ENCODE data around the gene STOML1. TPM values are rescaled to one million over a fixed set of nuclear protein-coding genes. Genes with fewer than 3 reads are reported as not detected.
A peak's percentile ranks its signal among the peaks of the same experiment; 100 is the strongest.

STOML1 gene
- polyA plus RNA-seq, 1 donor from 2014 or later, result 49.5 TPM

DNA sequence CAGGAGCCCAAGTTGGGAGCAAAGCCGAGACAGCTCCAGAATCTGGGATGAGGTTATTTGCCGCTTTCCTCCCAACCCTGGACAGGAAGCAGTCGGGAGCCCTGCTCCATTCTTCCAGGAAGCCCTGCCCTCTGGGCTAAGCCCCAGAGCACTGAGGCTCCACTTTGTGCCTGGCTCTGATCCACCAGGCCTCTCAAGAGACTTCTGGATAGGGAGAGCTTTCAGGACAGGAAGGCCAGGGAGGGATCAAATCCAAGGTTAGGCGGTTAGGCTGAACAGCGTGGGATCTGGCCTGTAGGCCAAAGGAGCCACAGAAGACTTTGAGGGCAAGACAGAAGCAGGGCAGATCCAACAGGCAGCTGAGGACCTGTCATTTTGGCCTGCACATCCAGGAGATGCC, 835 bp downstream of the STOML1 start:
- no peaks in the 10 kb centered on the region for H4K20me1 ChIP-seq (ENCODE audit: insufficient read depth)
- H2AFZ ChIP-seq (ENCODE audit: low read depth, low read length), result peak overlapping the region; percentile 80
- no peak overlapping the region for H3K27ac ChIP-seq (ENCODE audit: low read length)
- H3K4me3 ChIP-seq (ENCODE audit: low read length), result peak overlapping the region; percentile 99
- H3K36me3 ChIP-seq (ENCODE audit: insufficient read depth, low read length), result no peaks in the 10 kb centered on the region
- H3K27me3 ChIP-seq (ENCODE audit: insufficient read depth, low read depth, low read length), result no peaks in the 10 kb centered on the region
- H3K9me2 ChIP-seq (ENCODE audit: insufficient read depth, low read length), result no peaks in the 10 kb centered on the region
- H3F3A ChIP-seq (ENCODE audit: insufficient read depth, low read length, poor library complexity, severe bottlenecking), result no peaks in the 10 kb centered on the region
- TF ChIP-seq, protein P1, sequence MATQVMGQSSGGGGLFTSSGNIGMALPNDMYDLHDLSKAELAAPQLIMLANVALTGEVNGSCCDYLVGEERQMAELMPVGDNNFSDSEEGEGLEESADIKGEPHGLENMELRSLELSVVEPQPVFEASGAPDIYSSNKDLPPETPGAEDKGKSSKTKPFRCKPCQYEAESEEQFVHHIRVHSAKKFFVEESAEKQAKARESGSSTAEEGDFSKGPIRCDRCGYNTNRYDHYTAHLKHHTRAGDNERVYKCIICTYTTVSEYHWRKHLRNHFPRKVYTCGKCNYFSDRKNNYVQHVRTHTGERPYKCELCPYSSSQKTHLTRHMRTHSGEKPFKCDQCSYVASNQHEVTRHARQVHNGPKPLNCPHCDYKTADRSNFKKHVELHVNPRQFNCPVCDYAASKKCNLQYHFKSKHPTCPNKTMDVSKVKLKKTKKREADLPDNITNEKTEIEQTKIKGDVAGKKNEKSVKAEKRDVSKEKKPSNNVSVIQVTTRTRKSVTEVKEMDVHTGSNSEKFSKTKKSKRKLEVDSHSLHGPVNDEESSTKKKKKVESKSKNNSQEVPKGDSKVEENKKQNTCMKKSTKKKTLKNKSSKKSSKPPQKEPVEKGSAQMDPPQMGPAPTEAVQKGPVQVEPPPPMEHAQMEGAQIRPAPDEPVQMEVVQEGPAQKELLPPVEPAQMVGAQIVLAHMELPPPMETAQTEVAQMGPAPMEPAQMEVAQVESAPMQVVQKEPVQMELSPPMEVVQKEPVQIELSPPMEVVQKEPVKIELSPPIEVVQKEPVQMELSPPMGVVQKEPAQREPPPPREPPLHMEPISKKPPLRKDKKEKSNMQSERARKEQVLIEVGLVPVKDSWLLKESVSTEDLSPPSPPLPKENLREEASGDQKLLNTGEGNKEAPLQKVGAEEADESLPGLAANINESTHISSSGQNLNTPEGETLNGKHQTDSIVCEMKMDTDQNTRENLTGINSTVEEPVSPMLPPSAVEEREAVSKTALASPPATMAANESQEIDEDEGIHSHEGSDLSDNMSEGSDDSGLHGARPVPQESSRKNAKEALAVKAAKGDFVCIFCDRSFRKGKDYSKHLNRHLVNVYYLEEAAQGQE (IDR thresholded peaks at IDR 0.05; ENCODE audit: borderline replicate concordance), result no peak
- TF ChIP-seq SMC3 (conservative IDR thresholded peaks at IDR 0.05; ENCODE audit: poor library complexity), result no peak
- TF ChIP-seq TAF1 (IDR thresholded peaks at IDR 0.05; ENCODE audit: low read depth), result no peak
- TF ChIP-seq CTCF (IDR thresholded peaks at IDR 0.05; ENCODE audit: poor library complexity, severe bottlenecking), result no peak
- no peak for TF ChIP-seq EZH2 (IDR thresholded peaks at IDR 0.05; ENCODE audit: borderline replicate concordance, insufficient read depth, low read length, poor library complexity, severe bottlenecking)
- TF ChIP-seq RAD21 (conservative IDR thresholded peaks at IDR 0.05), result no peak
- peak overlapping the region; percentile 89 for H3K4me2 ChIP-seq (ENCODE audit: low read length)
- H3K9me3 ChIP-seq (ENCODE audit: low read length), result no peaks in the 10 kb centered on the region
- H3K9ac ChIP-seq (ENCODE audit: low read length), result peak overlapping the region; percentile 93
- H3K79me2 ChIP-seq (replicated peaks; ENCODE audit: insufficient read depth, low read length), result peaks cover 18% of the 10 kb centered on the region

DNA sequence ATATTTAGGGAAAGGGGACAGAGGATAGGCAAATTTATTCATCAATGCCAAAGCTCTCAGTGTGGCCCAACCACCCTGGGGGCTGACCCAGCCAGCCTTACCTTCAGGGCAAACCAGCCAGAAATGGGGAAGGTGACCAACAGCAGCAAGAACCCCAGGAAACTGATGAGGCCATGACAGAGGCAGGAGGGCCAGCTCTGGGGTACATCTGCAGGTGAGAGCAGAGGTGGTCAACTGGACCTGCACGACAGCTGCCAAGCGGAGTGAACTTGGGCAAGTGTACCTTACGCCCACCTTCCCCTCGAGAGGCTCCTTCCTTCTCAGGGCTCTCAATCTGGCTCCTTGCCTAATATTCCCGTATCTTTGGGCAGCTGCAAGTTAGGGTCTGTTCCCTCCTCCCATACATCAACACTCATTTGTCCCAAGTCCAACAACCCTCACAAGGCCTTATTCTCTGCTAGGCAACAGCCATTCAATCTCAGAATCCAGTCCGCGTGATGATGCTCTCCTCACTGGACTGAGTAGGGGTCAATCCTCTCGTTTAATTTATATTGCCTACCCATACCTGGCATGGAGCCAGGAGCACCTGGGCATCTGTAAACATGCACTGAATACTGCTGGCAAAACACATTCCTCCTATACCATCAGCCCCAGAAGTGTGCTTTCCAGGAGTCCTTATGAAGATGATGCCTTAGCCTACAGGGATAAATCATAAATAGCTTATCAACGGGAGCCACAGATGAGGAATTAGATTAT, 1.7 kb downstream of the STOML1 start:
- H3K4me3 ChIP-seq (ENCODE audit: low read length), result peak overlapping the region; percentile 99
- peak overlapping the region; percentile 89 for H3K4me2 ChIP-seq (ENCODE audit: low read length)
- TF ChIP-seq POLR2AphosphoS5 (IDR thresholded peaks at IDR 0.05) (no peak), SMC3 (conservative IDR thresholded peaks at IDR 0.05; ENCODE audit: poor library complexity) (no peak), MXI1 (conservative IDR thresholded peaks at IDR 0.05; ENCODE audit: poor library complexity, severe bottlenecking) (no peak), RAD21 (conservative IDR thresholded peaks at IDR 0.05) (no peak), EZH2 (IDR thresholded peaks at IDR 0.05; ENCODE audit: borderline replicate concordance, insufficient read depth, low read length, poor library complexity, severe bottlenecking) (no peak), TAF1 (IDR thresholded peaks at IDR 0.05; ENCODE audit: low read depth) (no peak), CTCF (IDR thresholded peaks at IDR 0.05; ENCODE audit: poor library complexity, severe bottlenecking) (no peak), EP300 (conservative IDR thresholded peaks at IDR 0.05; ENCODE audit: poor library complexity, severe bottlenecking) (no peak)
- TF ChIP-seq, protein P1 (IDR thresholded peaks at IDR 0.05; ENCODE audit: borderline replicate concordance), result no peak
- H3K9me2 ChIP-seq (ENCODE audit: insufficient read depth, low read length), result no peaks in the 10 kb centered on the region
- no peaks in the 10 kb centered on the region for H3K27me3 ChIP-seq (ENCODE audit: insufficient read depth, low read depth, low read length)
- no peaks in the 10 kb centered on the region for H3K36me3 ChIP-seq (ENCODE audit: insufficient read depth, low read length)
- H3K27ac ChIP-seq (ENCODE audit: low read length), result no peak overlapping the region
- H4K20me1 ChIP-seq (ENCODE audit: insufficient read depth), result no peaks in the 10 kb centered on the region
- no peaks in the 10 kb centered on the region for H3F3A ChIP-seq (ENCODE audit: insufficient read depth, low read length, poor library complexity, severe bottlenecking)
- H3K9me3 ChIP-seq (ENCODE audit: low read length), result no peaks in the 10 kb centered on the region
- H3K9ac ChIP-seq (ENCODE audit: low read length), result no peak overlapping the region
- H3K79me2 ChIP-seq (replicated peaks; ENCODE audit: insufficient read depth, low read length), result peaks cover 14% of the 10 kb centered on the region
- H2AFZ ChIP-seq (ENCODE audit: low read depth, low read length), result no peak overlapping the region

Data from neural cell (in vitro differentiated cells).